Fibroblast of skin of left quadriceps (primary cell): ENCODE measurements around the gene CUL4B.
"Not testable (repeated sequence)": the region's sequence is repeated elsewhere in the genome, so short reads cannot be mapped to it uniquely, and the experiment has no call there.

Experiments
- DNase-seq, 2 experiments: peaks; one replicate each; pipeline ENCODE4 v3.0.0-alpha.2; 2013; ENCODE audit warnings: low read depth in 2 of 2

The CUL4B gene

GRCh38 chrX:120560842-120561633, at the start of gene CUL4B:
TSS of gene CUL4B (minus strand) at chrX:120560962. CDS start at chrX:120560638, 324 bp downstream.
- peak; percentile 93 to 94 for DNase-seq

- peak in 1 of 2 experiments; percentile 14 for DNase-seq
These were observed 43.6 kb upstream of the CUL4B start for GRCh38 chrX:120604361-120604782.

GRCh38 chrX:120603707-120604360, 43.1 kb upstream of the CUL4B start, which contains the start of gene MCTS1:
TSS of gene MCTS1 (plus strand) at chrX:120604101. CDS start at chrX:120604237, 136 bp downstream.
- peak; percentile 94 for DNase-seq

- no peak for DNase-seq
These were observed 24.9 kb upstream of the CUL4B start for GRCh38 chrX:120585702-120586101.

GRCh38 chrX:120575379-120576114, 14.8 kb upstream of the CUL4B start:
- DNase-seq = no peak

GRCh38 chrX:120573806-120574205, 13.0 kb upstream of the CUL4B start:
- DNase-seq = not testable (repeated sequence)

GRCh38 chrX:120570011-120570600, 9.3 kb upstream of the CUL4B start:
- no peak for DNase-seq

- no peak for DNase-seq
These were observed 7.8 kb upstream of the CUL4B start for GRCh38 chrX:120568609-120569008.

- no peak for DNase-seq
These were observed 7.3 kb upstream of the CUL4B start for GRCh38 chrX:120568035-120568434.

- DNase-seq = no peak
These were observed 6.1 kb upstream of the CUL4B start for GRCh38 chrX:120566817-120567216.

GRCh38 chrX:120564925-120565324, 4.2 kb upstream of the CUL4B start:
- no peak for DNase-seq

- DNase-seq = no peak
These were observed 1.8 kb upstream of the CUL4B start for GRCh38 chrX:120562569-120562926.

- DNase-seq = no peak
These were observed 1.1 kb upstream of the CUL4B start for GRCh38 chrX:120561634-120562568.

- DNase-seq = peak in 1 of 2 experiments; percentile 10
These were observed 339 bp downstream of the CUL4B start for GRCh38 chrX:120560405-120560841.

GRCh38 chrX:120559804-120560203, 958 bp downstream of the CUL4B start:
- DNase-seq = no peak

GRCh38 chrX:120556251-120556650, 4.5 kb downstream of the CUL4B start:
- no peak for DNase-seq

GRCh38 chrX:120549483-120550452, 11.0 kb downstream of the CUL4B start:
- DNase-seq = peak; percentile 81 to 82

GRCh38 chrX:120536061-120536460, 24.7 kb downstream of the CUL4B start:
- no peak for DNase-seq

GRCh38 chrX:120534413-120535205, 26.2 kb downstream of the CUL4B start:
- no peak for DNase-seq
